IPS DF 4.7 (cell line): ENCODE measurements around the gene TBXAS1.

Experiments used
- DNase-seq: peaks from one replicate; pipeline ENCODE4 v3.0.0-alpha.2; 2013; ENCODE audit warnings: low spot score; ENCODE audit errors: extremely low read depth

Gene TBXAS1

GRCh38 chr7:139854124-139854511, 25.1 kb downstream of the TBXAS1 start:
- no peak for DNase-seq

DNA sequence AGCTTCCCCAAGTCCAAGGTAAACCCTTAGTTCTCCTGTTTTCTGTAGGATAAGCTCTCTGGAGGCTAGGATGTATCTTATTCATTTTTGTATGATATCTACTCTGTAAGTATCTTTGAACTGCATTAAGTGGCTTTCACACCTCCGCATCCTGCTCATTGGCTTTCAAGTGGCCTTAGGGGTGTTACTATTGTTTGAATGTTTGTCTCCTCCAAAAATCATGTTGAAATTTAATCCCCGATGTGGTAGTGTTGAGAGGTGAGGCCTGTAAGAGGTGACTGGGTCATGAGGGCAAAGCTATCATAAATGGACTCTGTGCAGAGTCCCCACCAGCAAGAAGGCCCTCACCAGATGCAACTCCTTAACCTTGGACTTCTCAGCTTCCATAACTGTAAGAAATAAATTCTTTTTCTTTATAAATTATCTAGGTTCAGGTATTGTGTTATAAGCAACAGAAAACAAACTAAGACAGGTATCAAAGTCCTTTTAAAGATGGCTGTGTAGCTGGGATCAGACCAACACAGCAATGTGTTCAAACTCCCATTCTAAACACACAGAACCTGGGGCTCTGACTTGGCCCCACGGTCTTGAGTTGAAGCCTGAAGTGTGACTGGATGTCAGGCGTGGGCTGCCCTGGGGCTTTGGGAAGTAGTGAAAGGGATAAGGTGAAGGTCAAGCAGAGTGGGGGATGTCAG, 25.9 kb downstream of the TBXAS1 start:
- DNase-seq, result no peak

GRCh38 chr7:139855498-139856270, 26.6 kb downstream of the TBXAS1 start:
- no peak for DNase-seq

DNA sequence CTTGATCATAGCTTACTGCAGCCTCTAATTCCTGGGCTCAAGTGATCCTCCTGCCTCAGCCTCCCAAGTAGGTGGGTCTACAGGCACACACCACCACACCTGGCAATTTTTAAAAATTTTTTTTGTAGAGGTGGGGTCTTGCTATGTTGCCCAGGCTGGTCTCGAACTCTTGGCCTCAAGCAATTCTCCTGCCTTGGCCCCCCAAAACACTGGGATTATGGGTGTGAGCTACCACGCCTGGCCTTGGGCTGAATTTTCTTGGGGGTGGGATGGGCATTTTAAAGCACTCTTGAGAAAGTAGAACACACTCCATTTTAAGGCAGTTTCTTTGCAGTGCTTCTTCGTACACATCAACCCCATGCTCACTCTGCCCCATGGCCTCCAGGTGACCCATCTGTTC, 28.7 kb downstream of the TBXAS1 start:
- no peak for DNase-seq

DNA sequence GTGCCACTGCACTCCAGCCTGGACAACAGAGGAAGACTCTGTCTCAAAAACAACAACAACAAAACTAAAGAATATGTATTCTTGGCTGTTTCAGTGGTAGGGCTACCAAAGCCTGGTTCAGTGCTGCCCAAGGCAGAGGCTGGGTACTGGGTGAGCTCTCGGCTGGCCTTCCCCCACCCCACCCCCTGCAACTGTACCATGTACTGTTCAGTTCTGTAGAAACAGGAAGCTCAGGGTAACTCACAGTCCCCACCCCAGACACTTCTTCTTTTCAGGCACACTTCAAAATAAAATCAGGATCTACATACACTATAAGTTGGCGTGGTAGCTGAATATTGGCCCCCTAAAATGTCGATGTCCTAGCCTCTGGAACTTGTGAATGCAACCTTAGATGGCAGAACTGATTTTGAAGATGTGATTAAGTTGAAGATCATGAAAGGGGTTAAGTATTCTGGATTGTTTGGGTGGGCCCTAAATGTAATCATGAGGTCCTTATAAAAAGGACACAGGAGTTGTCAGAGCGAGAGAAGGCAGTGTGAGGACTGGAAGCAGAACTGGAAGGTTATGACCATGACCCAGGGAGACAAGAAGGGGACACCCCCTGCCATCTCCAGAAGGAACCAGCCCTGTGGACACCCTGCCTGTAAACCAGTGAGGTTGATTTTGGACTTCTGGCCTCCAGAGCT, 31.2 kb downstream of the TBXAS1 start:
- no peak for DNase-seq

DNA sequence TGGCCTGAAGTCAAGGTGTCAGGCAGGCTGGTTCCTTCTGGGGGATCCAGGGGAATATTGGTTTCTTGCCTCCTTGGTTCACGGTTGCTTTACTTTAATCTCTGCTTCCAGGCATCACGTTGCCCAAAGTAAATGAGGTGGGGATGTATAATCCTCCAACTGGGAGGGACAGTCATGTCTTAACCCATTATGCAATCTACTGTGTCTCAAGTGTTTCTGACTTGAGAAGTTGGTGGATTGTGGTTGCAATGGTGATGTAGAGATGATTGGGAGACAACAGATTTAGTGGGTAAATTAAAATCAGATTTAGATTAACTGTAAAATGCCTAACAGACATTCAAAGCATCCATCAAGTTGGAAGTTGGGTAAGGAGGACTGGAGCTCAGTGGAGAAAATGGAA, 32.7 kb downstream of the TBXAS1 start:
- no peak for DNase-seq

GRCh38 chr7:139866047-139866837, 37.2 kb downstream of the TBXAS1 start:
- DNase-seq, result no peak

GRCh38 chr7:139867847-139868246, 38.8 kb downstream of the TBXAS1 start:
- DNase-seq, result no peak

GRCh38 chr7:139869886-139870285, 40.8 kb downstream of the TBXAS1 start:
- no peak for DNase-seq

- DNase-seq, result no peak
Observed at GRCh38 chr7:139870380-139870779, 41.3 kb downstream of the TBXAS1 start.

DNA sequence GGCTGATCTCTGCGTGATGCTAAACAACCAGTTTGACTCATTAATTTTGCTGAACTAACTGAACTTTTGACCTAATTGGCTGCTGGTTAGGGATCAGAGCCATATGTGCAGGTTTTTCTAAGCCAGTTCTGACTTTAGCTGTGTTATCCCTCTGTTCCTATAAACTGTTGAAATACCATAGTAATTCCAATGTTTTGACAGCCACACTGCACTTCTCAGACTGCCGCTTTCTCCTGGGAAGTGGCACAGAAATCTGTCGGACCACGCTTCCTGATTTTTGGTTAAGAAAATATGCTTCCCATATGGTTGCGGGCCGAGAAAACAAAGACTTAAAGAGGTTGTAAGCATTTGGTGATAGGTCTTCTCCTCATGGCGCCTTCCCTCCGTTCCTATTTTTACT, 42.3 kb downstream of the TBXAS1 start:
- no peak for DNase-seq

DNA sequence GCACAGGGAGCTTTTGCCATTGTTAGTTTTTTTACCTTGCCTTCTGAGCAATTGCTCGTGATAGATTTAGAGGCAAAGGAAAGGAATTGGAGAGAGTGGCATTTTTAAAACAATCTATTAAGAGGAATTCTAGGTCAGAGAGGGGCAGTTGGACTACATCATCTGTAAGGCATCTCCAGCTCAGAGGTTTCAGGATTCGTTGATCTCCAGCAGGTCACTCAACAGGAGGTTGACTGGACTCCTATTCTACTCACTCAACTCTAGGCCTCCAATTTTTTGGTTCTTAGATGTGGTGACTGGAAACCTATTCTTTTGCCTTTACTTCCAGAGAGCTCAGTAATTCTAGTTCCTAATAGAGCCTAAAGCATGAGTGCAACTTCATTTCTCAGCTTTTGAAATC, 42.8 kb downstream of the TBXAS1 start:
- no peak for DNase-seq

DNA sequence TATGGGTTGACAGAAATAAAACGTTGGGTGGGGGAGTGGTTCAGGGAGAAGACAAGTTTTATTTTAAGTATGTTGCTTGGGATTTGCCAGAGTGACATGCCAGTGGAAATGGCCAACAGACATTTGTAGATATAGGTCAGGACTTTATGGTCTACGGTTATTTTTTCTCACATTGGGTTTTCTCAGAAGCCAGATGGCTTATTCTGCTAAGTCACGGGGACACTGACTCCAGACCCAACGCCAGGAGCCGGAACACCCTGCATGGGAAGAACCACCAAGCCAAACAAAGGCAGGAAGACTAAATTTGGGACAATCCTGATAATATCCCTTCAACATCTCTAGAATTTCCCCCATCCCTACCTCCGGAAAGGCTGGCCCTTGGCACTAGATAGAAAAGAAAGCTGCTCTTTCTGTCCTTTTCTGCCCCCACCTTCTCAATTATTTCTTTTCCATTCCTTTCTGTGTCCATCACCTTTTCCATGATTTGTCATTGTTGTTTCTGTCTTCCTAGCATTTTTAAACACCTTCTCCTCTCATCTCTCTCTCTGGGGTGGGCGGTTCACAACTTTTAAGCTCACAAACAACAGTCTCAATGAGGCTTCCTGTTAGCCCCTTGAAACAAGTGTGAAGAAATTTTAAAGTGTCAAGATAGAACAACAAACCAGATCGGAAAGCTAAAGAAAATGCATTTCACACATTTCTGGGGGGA, 44.7 kb downstream of the TBXAS1 start:
- no peak for DNase-seq

- DNase-seq, result no peak
Observed at GRCh38 chr7:139874302-139874629, 45.2 kb downstream of the TBXAS1 start.

- DNase-seq, result no peak
Observed at GRCh38 chr7:139875821-139876241, 46.8 kb downstream of the TBXAS1 start.

DNA sequence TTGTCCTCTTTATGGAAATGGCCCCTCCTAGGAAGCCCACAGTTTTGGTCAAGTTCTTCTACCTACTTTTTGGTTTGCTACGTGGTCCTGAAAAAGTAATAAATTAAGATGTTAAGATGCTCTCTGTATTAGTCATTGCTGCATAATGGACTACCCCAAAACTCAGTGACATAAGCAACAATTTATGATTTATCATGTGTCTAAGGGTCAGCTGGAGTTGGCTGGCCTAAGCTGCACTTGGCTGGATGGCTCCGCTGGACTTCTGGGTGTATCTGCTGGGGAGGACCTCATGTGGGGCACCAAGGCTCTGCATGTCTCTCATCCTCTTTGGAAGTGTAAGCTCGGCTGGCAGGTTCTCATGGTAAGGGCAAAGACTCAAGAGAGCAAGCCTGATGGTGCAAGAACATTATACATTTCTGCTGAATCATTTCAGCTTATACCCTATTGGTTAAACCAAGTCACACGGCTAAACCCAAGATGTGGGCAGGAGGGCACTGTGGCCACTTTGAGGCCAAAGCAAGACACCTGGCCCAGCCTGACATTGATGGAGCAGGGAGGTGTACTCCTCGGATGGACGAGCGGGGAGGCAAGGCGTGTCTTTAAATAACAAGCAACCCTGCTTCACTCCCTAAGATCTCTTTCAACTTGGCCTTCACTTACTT, 47.7 kb downstream of the TBXAS1 start:
- no peak for DNase-seq

DNA sequence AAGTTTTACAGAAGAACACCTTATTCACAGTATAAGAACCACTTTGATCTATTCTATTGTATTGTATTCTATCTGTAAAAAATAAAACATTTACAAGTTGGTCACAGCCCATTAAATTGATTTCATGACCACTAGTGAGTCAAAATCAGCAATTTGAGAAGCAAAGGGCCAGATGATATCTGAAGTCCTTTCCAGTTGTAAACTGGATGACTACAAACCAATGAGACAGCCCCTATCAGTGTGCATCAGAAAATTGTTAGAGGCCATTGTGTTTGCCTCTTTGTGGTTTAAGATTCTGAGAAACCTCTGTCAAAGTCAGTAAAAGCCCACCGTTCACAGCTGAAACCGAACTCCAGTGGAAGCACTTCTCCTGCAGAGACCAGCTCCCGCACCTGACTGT, 54.8 kb downstream of the TBXAS1 start:
- no peak for DNase-seq

GRCh38 chr7:139884441-139884840, 55.4 kb downstream of the TBXAS1 start:
- no peak for DNase-seq

DNA sequence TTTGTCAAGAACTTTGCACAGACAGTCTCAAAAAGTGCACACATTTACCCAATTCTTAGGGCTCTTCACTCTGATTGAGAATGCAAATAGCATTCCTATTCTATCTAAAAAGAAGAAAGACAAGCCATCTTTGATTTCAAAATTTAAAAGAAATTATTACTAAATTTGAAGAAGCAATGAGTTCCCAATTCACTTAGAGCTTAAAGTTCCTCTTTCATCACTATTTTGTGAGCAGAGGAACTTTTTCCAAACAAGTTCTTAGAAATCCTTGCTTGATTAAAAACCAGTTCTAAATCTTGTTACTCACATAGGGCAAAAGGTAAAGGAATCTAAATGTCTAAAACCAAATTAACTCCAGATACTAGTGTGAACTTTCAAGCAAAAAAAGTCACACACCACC, 56.4 kb downstream of the TBXAS1 start:
- DNase-seq, result no peak

DNA sequence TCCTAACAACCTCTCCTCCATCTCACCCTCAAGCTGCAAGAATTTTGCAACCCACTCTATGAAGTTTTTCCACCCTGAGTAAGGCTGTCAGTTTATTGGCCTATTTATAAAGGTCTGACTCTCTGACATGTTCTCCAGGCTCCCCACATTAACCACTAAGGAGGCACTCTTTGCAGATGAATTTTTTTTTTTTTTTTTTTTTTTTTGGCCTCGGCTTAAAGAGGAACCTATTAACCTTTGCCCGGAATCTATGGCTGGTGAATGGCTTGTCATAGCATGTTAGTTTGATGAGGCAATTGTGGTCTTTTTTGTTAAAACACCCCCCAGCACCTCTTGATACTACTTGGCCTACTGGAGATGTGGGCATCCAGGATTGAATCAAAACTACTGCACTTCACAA, 57.1 kb downstream of the TBXAS1 start:
- no peak for DNase-seq

GRCh38 chr7:139886899-139887298, 57.8 kb downstream of the TBXAS1 start:
- no peak for DNase-seq
